ENCODE measurements around the gene IGFALS. TPM values are rescaled to one million over a fixed set of nuclear protein-coding genes. Genes with fewer than 3 reads are reported as not detected.

Gene IGFALS
- total and polyA plus RNA-seq, 2 donors (not counting 3 experiments of a cell fraction or from before 2014, with no cell fraction given): not detected

GRCh38 chr16:1757714-1758461, 35.6 kb downstream of the IGFALS start:
- no peak overlapping the region for H3K27ac ChIP-seq (ENCODE audit: insufficient read depth, low read depth, low read length)
- no peaks in the 10 kb centered on the region for H3K4me1 ChIP-seq (ENCODE audit: control insufficient read depth, extremely low read depth, insufficient read depth, low read length)
- TF ChIP-seq POLR2AphosphoS5 (IDR thresholded peaks at IDR 0.05; ENCODE audit: insufficient read depth, low read depth, low read length) (no peak), FOS (IDR thresholded peaks at IDR 0.05; ENCODE audit: borderline replicate concordance, insufficient read depth, low read length) (no peak), POLR2A (IDR thresholded peaks at IDR 0.05; ENCODE audit: low read depth, low read length) (no peak), MAX (IDR thresholded peaks at IDR 0.05; ENCODE audit: insufficient read depth, insufficient read length) (no peak), EZH2 (IDR thresholded peaks at IDR 0.05; ENCODE audit: borderline replicate concordance, low read depth, low read length, severe bottlenecking) (no peak), MYC (IDR thresholded peaks at IDR 0.05; ENCODE audit: low read depth, low read length) (no peak), GATA2 (IDR thresholded peaks at IDR 0.05; ENCODE audit: insufficient read depth, insufficient read length, low read depth, low read length) (no peak), JUN (IDR thresholded peaks at IDR 0.05; ENCODE audit: borderline replicate concordance, insufficient read depth, insufficient read length, low read depth) (no peak)
- TF ChIP-seq, protein P1, sequence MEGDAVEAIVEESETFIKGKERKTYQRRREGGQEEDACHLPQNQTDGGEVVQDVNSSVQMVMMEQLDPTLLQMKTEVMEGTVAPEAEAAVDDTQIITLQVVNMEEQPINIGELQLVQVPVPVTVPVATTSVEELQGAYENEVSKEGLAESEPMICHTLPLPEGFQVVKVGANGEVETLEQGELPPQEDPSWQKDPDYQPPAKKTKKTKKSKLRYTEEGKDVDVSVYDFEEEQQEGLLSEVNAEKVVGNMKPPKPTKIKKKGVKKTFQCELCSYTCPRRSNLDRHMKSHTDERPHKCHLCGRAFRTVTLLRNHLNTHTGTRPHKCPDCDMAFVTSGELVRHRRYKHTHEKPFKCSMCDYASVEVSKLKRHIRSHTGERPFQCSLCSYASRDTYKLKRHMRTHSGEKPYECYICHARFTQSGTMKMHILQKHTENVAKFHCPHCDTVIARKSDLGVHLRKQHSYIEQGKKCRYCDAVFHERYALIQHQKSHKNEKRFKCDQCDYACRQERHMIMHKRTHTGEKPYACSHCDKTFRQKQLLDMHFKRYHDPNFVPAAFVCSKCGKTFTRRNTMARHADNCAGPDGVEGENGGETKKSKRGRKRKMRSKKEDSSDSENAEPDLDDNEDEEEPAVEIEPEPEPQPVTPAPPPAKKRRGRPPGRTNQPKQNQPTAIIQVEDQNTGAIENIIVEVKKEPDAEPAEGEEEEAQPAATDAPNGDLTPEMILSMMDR (IDR thresholded peaks at IDR 0.05; ENCODE audit: extremely low read depth in 1 of 2, insufficient read depth in 1 of 2, low read depth in 1 of 2, low read length in 2 of 2): no peak
- ChIA-PET CTCF (no interaction called here), POLR2A (no interaction called here)
- no peak overlapping the region for H2AFZ ChIP-seq (ENCODE audit: low read depth, low read length)
- intact Hi-C loops (cut with micrococcal nuclease): no loop called here
- H3K27me3 ChIP-seq (ENCODE audit: control insufficient read depth in 2 of 2, insufficient read depth in 2 of 2, low read length in 2 of 2): no peaks in the 10 kb centered on the region
- dilution Hi-C loops (cut with MboI; ENCODE audit: extremely low pct_ligation_motif_present, low sequenced_read_pairs): no loop called here
- DNase-seq (ENCODE audit: low read depth, low spot score): no peak
- BruUV-seq (replicated peaks): no TSS peak
- H3K4me3 ChIP-seq (replicated peaks in 1 of 3; ENCODE audit: insufficient read depth in 1 of 3, low read depth in 1 of 3, low read length in 3 of 3): no peak overlapping the region
- no peaks in the 10 kb centered on the region for H3K9me1 ChIP-seq (replicated peaks; ENCODE audit: control insufficient read depth, extremely low read depth, insufficient read depth, low read length)
- no peak for FAIRE-seq
- no peaks in the 10 kb centered on the region for H3K79me2 ChIP-seq (ENCODE audit: control insufficient read depth, insufficient read depth, low read length)
- H4K20me1 ChIP-seq (replicated peaks; ENCODE audit: control insufficient read depth, extremely low read depth, insufficient read depth, low read length): no peaks in the 10 kb centered on the region
- H3K9ac ChIP-seq (replicated peaks; ENCODE audit: extremely low read depth, insufficient read depth, low read length): no peak overlapping the region
- no peaks in the 10 kb centered on the region for H3K9me3 ChIP-seq (replicated peaks; ENCODE audit: control insufficient read depth, insufficient read depth, low read length)
- no peak overlapping the region for H3K4me2 ChIP-seq (ENCODE audit: insufficient read depth, low read length)
- peaks cover 2 to 32% of the 10 kb centered on the region in 2 experiments for H3K36me3 ChIP-seq (ENCODE audit: control insufficient read depth in 2 of 2, extremely low read depth in 1 of 2, insufficient read depth in 2 of 2, low read length in 2 of 2)

Data from endothelial cell of umbilical vein (primary cell).